HepG2 (cell line): ENCODE data around the gene MKRN1.
"Not testable (repeated sequence)": the region's sequence is repeated elsewhere in the genome, so short reads cannot be mapped to it uniquely, and the experiment has no call there.

ENCODE experiments used
- CEBPG ChIP-seq: IDR thresholded peaks from 2 replicates; pipeline ENCODE4 v1.6.1; 2016
- CTCF ChIP-seq: sonication (generic); formaldehyde crosslinking; IDR thresholded peaks from 2 replicates; pipeline ENCODE4 v1.5.0; 2020; ENCODE audit warnings: mild to moderate bottlenecking, missing genetic modification reagents, moderate library complexity
- FOXA1 ChIP-seq, 2 experiments: fragments of 450-650 bp in 1 of 2; sonication (generic) in 1 of 2; formaldehyde crosslinking in 1 of 2; IDR thresholded peaks; 2 replicates each; pipeline versions ENCODE4 v1.4.0 to v1.6.1; 2016 to 2020; ENCODE audit warnings: missing genetic modification reagents in 1 of 2
- KDM1A ChIP-seq: IDR thresholded peaks from 2 replicates; pipeline ENCODE4 v1.6.1; 2016; ENCODE audit warnings: missing compliant biosample characterization
- KDM5A ChIP-seq: fragments of 200-600 bp; sonication (generic); IDR thresholded peaks from 2 replicates; pipeline ENCODE4 v1.7.0; 2018; ENCODE audit warnings: antibody characterized with exemption, mild to moderate bottlenecking, low read length, borderline replicate concordance
- PRDM10 ChIP-seq: sonication (generic); formaldehyde crosslinking; IDR thresholded peaks from 2 replicates; pipeline ENCODE4 v1.4.0; 2020; ENCODE audit warnings: low read depth, missing genetic modification reagents
- TFAP4 ChIP-seq: sonication (generic); IDR thresholded peaks from 2 replicates; pipeline ENCODE4 v1.6.1; 2016; ENCODE audit warnings: low read depth, borderline replicate concordance
- ZBTB21 ChIP-seq: sonication (generic); formaldehyde crosslinking; IDR thresholded peaks from 2 replicates; pipeline ENCODE4 v1.4.0; 2020; ENCODE audit warnings: missing genetic modification reagents
- ZNF276 ChIP-seq: sonication (generic); formaldehyde crosslinking; IDR thresholded peaks from 2 replicates; pipeline ENCODE4 v1.4.0; 2020; ENCODE audit warnings: mild to moderate bottlenecking, low read depth, missing genetic modification reagents
- ZNF282 ChIP-seq: fragments of 450-650 bp; IDR thresholded peaks from 2 replicates; pipeline ENCODE4 v1.6.1; 2018; ENCODE audit not compliant: partially characterized antibody

- not testable (repeated sequence) for TF ChIP-seq ZNF276 (CRISPR knock-in tag); CEBPG (CRISPR knock-in tag); CTCF (CRISPR knock-in tag); PRDM10 (CRISPR knock-in tag); ZNF282; KDM5A; ZBTB21 (CRISPR knock-in tag); TFAP4; FOXA1 (IDR thresholded peaks at IDR 0.05); FOXA1 (CRISPR knock-in tag; IDR thresholded peaks at IDR 0.05); KDM1A (CRISPR knock-in tag)
These were observed 25.3 kb downstream of the MKRN1 start for GRCh38 chr7:140453785-140454656.
